Upper lobe of left lung (tissue), 6 donors: ENCODE data around the gene PTPRH. TPM values are rescaled to one million over a fixed set of nuclear protein-coding genes. Genes with fewer than 3 reads are reported as not detected.

Experiments
- ATAC-seq, 2 donors: fragments of 200-7000 bp; cut with Tn5 transposase; one replicate each; pipeline ENCODE4 v1.9.1; 2022; ENCODE audit warnings: mild to moderate bottlenecking in 2 of 2, moderate library complexity in 2 of 2; ENCODE audit not compliant: low FRiP score in 2 of 2
- DNase-seq, 2 donors: peaks; one replicate each; pipeline ENCODE4 v3.0.0-alpha.2; 2019 to 2020
- H3K27ac ChIP-seq, 4 donors: fragments of 200-600 bp; sonication (generic); one replicate each; pipeline ENCODE4 v1.5.1; 2016 to 2019
- H3K27me3 ChIP-seq, 4 donors: fragments of 200-600 bp; sonication (generic); one replicate each; pipeline ENCODE4 v1.5.1; 2017 to 2019
- H3K36me3 ChIP-seq, 4 donors: fragments of 200-600 bp; sonication (generic); one replicate each; pipeline ENCODE4 v1.5.1; 2016 to 2019
- H3K4me1 ChIP-seq, 4 donors: fragments of 200-600 bp; sonication (generic); one replicate each; pipeline ENCODE4 v1.5.1; 2018 to 2019
- H3K4me3 ChIP-seq, 4 donors: fragments of 200-600 bp; sonication (generic); one replicate each; pipeline ENCODE4 v1.5.1; 2017 to 2019; ENCODE audit warnings: mild to moderate bottlenecking in 2 of 4, moderate library complexity in 1 of 4
- H3K9me3 ChIP-seq, 4 donors: fragments of 200-600 bp; sonication (generic); one replicate each; pipeline ENCODE4 v1.5.1; 2018 to 2019
- EP300 ChIP-seq, 4 donors: sonication (generic); formaldehyde crosslinking; IDR thresholded peaks; one replicate each; pipeline ENCODE4 v1.5.1; 2017; ENCODE audit warnings: antibody characterized with exemption in 4 of 4, control low read depth in 2 of 4
- POLR2A ChIP-seq, 4 donors: fragments of 450-650 bp; IDR thresholded peaks; one replicate each; pipeline ENCODE4 v1.5.1; 2016 to 2017; ENCODE audit warnings: antibody characterized with exemption in 4 of 4, mild to moderate bottlenecking in 2 of 4
- POLR2AphosphoS5 ChIP-seq, 2 donors: sonication (generic); formaldehyde crosslinking; IDR thresholded peaks; one replicate each; pipeline ENCODE4 v1.5.1; 2017; ENCODE audit warnings: antibody characterized with exemption in 2 of 2
- WGBS, 2 donors: methylation state at CpG; one replicate each; pipeline ENCODE4 v1.1.5; 2017 to 2018; 5-methylcytosine and 5-hydroxymethylcytosine counted together
- small RNA-seq, 4 donors: library from RNA; depleted of rRNA; stranded (forward); fragments of <200 nt; gene quantifications; one replicate each; pipeline ENCODE3, GENCODE V24; 2016
- total RNA-seq, 6 donors: library from RNA; depleted of rRNA in 4 of 6; stranded (reverse); fragments of >200 nt in 4 of 6; gene quantifications; one replicate each; pipeline versions ENCODE4 v1.1.0 to v1.2.1, GENCODE V29; 2016 to 2021
- TF ChIP-seq, protein P1 (sequence below), 6 experiments: fragments of 450-650 bp in 4 of 6; fragments of 200-600 bp in 2 of 6; sonication (generic) in 2 of 6; IDR thresholded peaks; one replicate each; pipeline ENCODE4 v1.5.1; 2016 to 2019; ENCODE audit warnings: antibody characterized with exemption in 6 of 6
- donor health status: DM: no; HTN: no; CAD: no; lungs with moderate emphysema.
- donor health status: DM: no; HTN: yes; CAD: no; lungs with severe emphysema.

The PTPRH gene
- total RNA-seq, 6 donors from 2014 or later = 0.30 to 3.1 (median 0.67) TPM; not detected in 1

DNA sequence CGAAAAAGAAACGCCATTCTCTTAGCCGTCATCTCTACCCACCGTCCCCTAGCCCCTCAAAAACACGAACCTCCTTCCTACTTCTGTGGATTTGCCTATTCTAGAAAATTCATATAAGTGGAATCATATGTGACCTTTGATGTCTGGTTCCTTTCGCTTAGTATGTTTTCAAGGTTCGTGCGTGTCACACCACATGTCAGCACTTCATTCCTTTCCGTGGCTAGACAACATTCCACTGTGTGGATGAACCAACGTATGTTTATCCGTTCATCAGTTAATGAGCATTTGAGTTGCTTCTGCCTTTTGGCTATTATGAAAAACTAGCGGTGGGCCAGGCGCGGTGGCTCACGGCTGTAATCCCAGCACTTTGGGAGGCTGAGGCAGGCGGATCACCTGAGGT, 77.9 kb downstream of the PTPRH start:
- no peak for ATAC-seq
- H3K4me1 ChIP-seq = peaks cover 0 to under 1% (median 0%) of the 10 kb centered on the region in 4 donors
- no peaks in the 10 kb centered on the region for H3K36me3 ChIP-seq
- no peak overlapping the region for H3K27ac ChIP-seq
- 76 to 77% methylated on average over 16 of the region's 16 CpGs for WGBS, 2 donors
- H3K27me3 ChIP-seq = peaks cover 0 to 6% (median 0%) of the 10 kb centered on the region in 4 donors
- peak in 1 of 2 donors; percentile 29 for DNase-seq
- TF ChIP-seq, protein P1, sequence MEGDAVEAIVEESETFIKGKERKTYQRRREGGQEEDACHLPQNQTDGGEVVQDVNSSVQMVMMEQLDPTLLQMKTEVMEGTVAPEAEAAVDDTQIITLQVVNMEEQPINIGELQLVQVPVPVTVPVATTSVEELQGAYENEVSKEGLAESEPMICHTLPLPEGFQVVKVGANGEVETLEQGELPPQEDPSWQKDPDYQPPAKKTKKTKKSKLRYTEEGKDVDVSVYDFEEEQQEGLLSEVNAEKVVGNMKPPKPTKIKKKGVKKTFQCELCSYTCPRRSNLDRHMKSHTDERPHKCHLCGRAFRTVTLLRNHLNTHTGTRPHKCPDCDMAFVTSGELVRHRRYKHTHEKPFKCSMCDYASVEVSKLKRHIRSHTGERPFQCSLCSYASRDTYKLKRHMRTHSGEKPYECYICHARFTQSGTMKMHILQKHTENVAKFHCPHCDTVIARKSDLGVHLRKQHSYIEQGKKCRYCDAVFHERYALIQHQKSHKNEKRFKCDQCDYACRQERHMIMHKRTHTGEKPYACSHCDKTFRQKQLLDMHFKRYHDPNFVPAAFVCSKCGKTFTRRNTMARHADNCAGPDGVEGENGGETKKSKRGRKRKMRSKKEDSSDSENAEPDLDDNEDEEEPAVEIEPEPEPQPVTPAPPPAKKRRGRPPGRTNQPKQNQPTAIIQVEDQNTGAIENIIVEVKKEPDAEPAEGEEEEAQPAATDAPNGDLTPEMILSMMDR (IDR thresholded peaks at IDR 0.05) = no peak
- no peak for TF ChIP-seq POLR2AphosphoS5 (IDR thresholded peaks at IDR 0.05)
- TF ChIP-seq EP300 (IDR thresholded peaks at IDR 0.05) = no peak
- no peak for TF ChIP-seq POLR2A (IDR thresholded peaks at IDR 0.05)
- no peaks in the 10 kb centered on the region for H3K9me3 ChIP-seq
- H3K4me3 ChIP-seq = no peak overlapping the region

Small RNAs within 50 kb of the gene (small RNA-seq; reads per million reads assigned to genes)
- 0 to 0.07 (median 0.03) reads per million in 4 donors for gene MIR6802
- gene MIR6803 = 0.12 to 0.43 (median 0.30) reads per million in 4 donors
- 0 to 0.18 (median 0.05) reads per million in 4 donors for gene MIR6804
- gene RF01210 = 0 reads per million in 4 donors

Other genes starting within 250 kb of the PTPRH start
- gene NLRP2, start 243.1 kb downstream of the PTPRH start, total RNA-seq = 10 to 100 TPM; 10.8 to 23.5 (median 18.8) TPM
- gene GP6, start 171.2 kb downstream of the PTPRH start, total RNA-seq = 1 to 10 TPM in 2 of 6 donors, under 1 TPM in 3, not detected in 1; 0.26 to 6.3 (median 0.98) TPM
- 10 to 100 TPM; 24.0 to 72.3 (median 28.1) TPM for gene RDH13, start 146.4 kb downstream of the PTPRH start, total RNA-seq
- 10 to 100 TPM; 30.2 to 55.7 (median 43.3) TPM for gene EPS8L1, start 133.6 kb downstream of the PTPRH start, total RNA-seq
- 100 to 1,000 TPM in 5 of 6 donors, 10 to 100 TPM in 1; 99.6 to 369 (median 158) TPM for gene PPP1R12C, start 91.9 kb downstream of the PTPRH start, total RNA-seq
- gene TNNT1, start 60.3 kb downstream of the PTPRH start, total RNA-seq = 10 to 100 TPM in 1 of 6 donors, 1 to 10 TPM in 4, not detected in 1; 1.3 to 31.2 (median 2.4) TPM
- gene TNNI3, start 51.8 kb downstream of the PTPRH start, total RNA-seq = 10 to 100 TPM in 2 of 6 donors, 1 to 10 TPM in 4; 1.0 to 14.6 (median 5.9) TPM
- 10 to 100 TPM in 4 of 6 donors, 1 to 10 TPM in 2; 4.2 to 27.4 (median 18.3) TPM for gene DNAAF3, start 42.9 kb downstream of the PTPRH start, total RNA-seq
- gene SYT5, start 29.2 kb downstream of the PTPRH start, total RNA-seq = under 1 TPM in 2 of 6 donors, not detected in 4; 0.11 to 0.91 TPM
- 10 to 100 TPM in 1 of 6 donors, 1 to 10 TPM in 5; 2.0 to 10.5 (median 4.8) TPM for gene TMEM86B, start 19.3 kb upstream of the PTPRH start, total RNA-seq
- gene PPP6R1, start 49.5 kb upstream of the PTPRH start, total RNA-seq = 100 to 1,000 TPM in 1 of 6 donors, 10 to 100 TPM in 5; 49.0 to 104 (median 76.7) TPM
- gene HSPBP1, start 70.6 kb upstream of the PTPRH start, total RNA-seq = 10 to 100 TPM; 21.0 to 34.6 (median 30.1) TPM
- gene BRSK1, start 74.5 kb upstream of the PTPRH start, total RNA-seq = 1 to 10 TPM in 5 of 6 donors, not detected in 1; 1.0 to 2.7 (median 1.1) TPM
- gene TMEM150B, start 115.8 kb upstream of the PTPRH start, total RNA-seq = 10 to 100 TPM in 5 of 6 donors, 1 to 10 TPM in 1; 8.2 to 67.7 (median 29.7) TPM
- gene KMT5C, start 130.4 kb upstream of the PTPRH start, total RNA-seq = 100 to 1,000 TPM in 1 of 6 donors, 10 to 100 TPM in 4, 1 to 10 TPM in 1; 9.1 to 111 (median 15.6) TPM
- gene COX6B2, start 145.2 kb upstream of the PTPRH start, total RNA-seq = under 1 TPM in 1 of 6 donors, not detected in 5; 0.20 TPM
- not detected for gene GARIN5B, start 153.8 kb upstream of the PTPRH start, total RNA-seq
- gene IL11, start 161.0 kb upstream of the PTPRH start, total RNA-seq = under 1 TPM in 2 of 6 donors, not detected in 4; 0.20 to 0.34 TPM
- 10 to 100 TPM in 4 of 6 donors, 1 to 10 TPM in 1, under 1 TPM in 1; 0.92 to 48.6 (median 20.9) TPM for gene TMEM190, start 167.3 kb upstream of the PTPRH start, total RNA-seq
- gene TMEM238, start 174.8 kb upstream of the PTPRH start, total RNA-seq = 10 to 100 TPM; 22.0 to 54.6 (median 36.0) TPM
- 1,000 to 10,000 TPM in 2 of 6 donors, 100 to 1,000 TPM in 4; 308 to 1,892 (median 534) TPM for gene RPL28, start 176.4 kb upstream of the PTPRH start, total RNA-seq
- 10 to 100 TPM in 5 of 6 donors, 1 to 10 TPM in 1; 6.5 to 31.6 (median 19.0) TPM for gene UBE2S, start 198.3 kb upstream of the PTPRH start, total RNA-seq
- not detected for gene SHISA7, start 233.8 kb upstream of the PTPRH start, total RNA-seq